Thymus (tissue), 11 donors: ENCODE data around the gene TMEM178B. TPM values are rescaled to one million over a fixed set of nuclear protein-coding genes. Genes with fewer than 3 reads are reported as not detected.
A peak's percentile ranks its signal among the peaks of the same experiment; 100 is the strongest.
"Not testable (repeated sequence)": the region's sequence is repeated elsewhere in the genome, so short reads cannot be mapped to it uniquely, and the experiment has no call there.

Experiments
- DNase-seq, 9 donors: peaks; one replicate each; pipeline ENCODE4 v3.0.0-alpha.2; 2013; ENCODE audit warnings: low spot score in 9 of 9, low read depth in 6 of 9, missing footprints in 1 of 9
- H3K27ac ChIP-seq, 2 donors: one replicate each; pipeline ENCODE4 v1.5.1; 2013; ENCODE audit warnings: control low read depth in 1 of 2, low read depth in 1 of 2, low read length in 1 of 2, mild to moderate bottlenecking in 1 of 2, moderate library complexity in 1 of 2
- H3K27me3 ChIP-seq, 2 donors: one replicate each; pipeline ENCODE4 v1.5.1; 2013; ENCODE audit warnings: low read length in 1 of 2; ENCODE audit not compliant: control insufficient read depth in 2 of 2, insufficient read depth in 1 of 2
- H3K36me3 ChIP-seq, 2 donors: one replicate each; pipeline ENCODE4 v1.5.1; 2013; ENCODE audit warnings: low read length in 1 of 2, mild to moderate bottlenecking in 1 of 2, moderate library complexity in 1 of 2; ENCODE audit not compliant: control insufficient read depth in 2 of 2, insufficient read depth in 2 of 2
- H3K4me1 ChIP-seq, 2 donors: one replicate each; pipeline ENCODE4 v1.5.1; 2013; ENCODE audit warnings: low read length in 2 of 2; ENCODE audit not compliant: control insufficient read depth in 2 of 2, insufficient read depth in 2 of 2
- H3K4me3 ChIP-seq, 2 donors: one replicate each; pipeline ENCODE4 v1.5.1; 2013; ENCODE audit warnings: low read length in 2 of 2, control low read depth in 1 of 2, mild to moderate bottlenecking in 1 of 2
- H3K9me3 ChIP-seq, 2 donors: one replicate each; pipeline ENCODE4 v1.5.1; 2013; ENCODE audit warnings: low read length in 1 of 2, mild to moderate bottlenecking in 1 of 2; ENCODE audit not compliant: control insufficient read depth in 2 of 2, insufficient read depth in 1 of 2
- WGBS: extraction: QIAGEN DNeasy Blood & Tissue Kit; methylation state at CpG from one replicate; pipeline ENCODE4 v1.1.7; 2013; 5-methylcytosine and 5-hydroxymethylcytosine counted together
- polyA plus RNA-seq: library from polyadenylated mRNA; stranded (reverse); fragments of 200-250 nt; gene quantifications from one replicate; pipeline ENCODE4 v1.2.3, GENCODE V29; 2013
- total RNA-seq: library from RNA; stranded (reverse); fragments of 120-200 nt; gene quantifications from one replicate; pipeline ENCODE4 v1.2.4, GENCODE V29; 2013
- donor health status: healthy.

The TMEM178B gene
- total and polyA plus RNA-seq, 2 donors, result 0.68 to 2.0 TPM

DNA sequence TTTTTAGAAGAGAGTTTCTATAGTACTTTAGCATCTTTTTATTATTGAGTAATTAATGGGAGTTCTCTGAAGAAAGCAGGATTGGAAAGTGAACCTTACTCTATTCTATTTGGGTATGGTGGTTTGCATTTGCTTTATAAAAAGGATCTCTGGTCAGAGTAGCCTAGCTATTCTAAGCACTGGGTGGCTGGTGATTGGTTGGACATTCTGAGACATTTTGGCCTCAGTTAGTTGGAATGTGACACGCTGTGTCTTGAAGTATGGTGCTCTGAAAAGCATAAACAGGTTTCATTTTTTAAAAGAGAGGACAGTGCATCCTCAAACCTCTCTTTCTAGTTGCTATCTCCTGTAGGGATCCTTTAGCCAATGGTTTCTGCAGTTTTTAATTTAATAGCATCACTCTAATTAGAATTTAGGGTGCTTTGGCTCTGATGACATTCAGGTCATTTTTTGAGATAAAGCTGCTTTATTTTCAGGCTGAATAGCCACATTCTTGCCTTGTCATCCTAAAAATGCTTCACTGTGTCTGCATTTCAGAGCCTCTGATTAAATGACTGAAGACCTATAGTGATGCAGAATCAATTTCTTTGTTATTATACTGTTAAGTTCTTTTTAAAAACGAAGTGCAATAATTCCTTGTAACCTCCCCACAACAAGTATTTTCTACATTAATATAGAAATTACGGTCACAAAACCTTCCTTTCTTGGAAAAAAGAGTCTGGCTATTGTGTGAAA lies 20.6 kb downstream of the TMEM178B start:
- Histone ChIP-seq H3K27me3 (no peaks in the 10 kb centered on the region), H3K27ac (no peak overlapping the region), H3K36me3 (no peaks in the 10 kb centered on the region), H3K9me3 (no peaks in the 10 kb centered on the region), H3K4me3 (no peak overlapping the region), H3K4me1 (no peaks in the 10 kb centered on the region)
- 56% methylated on average over 3 of the region's 3 CpGs for WGBS
- DNase-seq, result no peak

DNA sequence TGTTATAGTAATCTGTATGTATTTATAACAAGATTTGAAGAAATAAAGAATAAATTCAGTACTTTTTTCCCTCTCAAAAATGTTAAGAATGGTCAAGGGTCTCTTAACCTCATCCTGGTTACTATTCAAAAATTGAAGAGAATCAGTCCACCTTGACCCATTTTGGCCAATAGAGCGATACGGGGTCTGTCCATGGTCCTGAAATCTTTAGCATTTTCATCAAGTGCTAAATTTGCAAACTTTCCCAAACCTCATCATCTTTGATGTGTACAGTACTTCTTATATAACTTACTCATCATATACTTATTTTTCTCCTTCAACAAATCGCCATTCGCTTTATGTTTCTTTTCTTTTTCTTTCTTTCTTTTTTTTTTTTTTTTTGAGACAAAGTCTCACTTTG lies 23.6 kb downstream of the TMEM178B start:
- no peaks in the 10 kb centered on the region for H3K4me1 ChIP-seq
- no peaks in the 10 kb centered on the region for H3K9me3 ChIP-seq
- no peak overlapping the region for H3K4me3 ChIP-seq
- 68% methylated on average over 4 of the region's 4 CpGs for WGBS
- H3K36me3 ChIP-seq, result no peaks in the 10 kb centered on the region
- peak in 3 of 9 donors; percentile 9 to 28 (median 15) for DNase-seq
- no peaks in the 10 kb centered on the region for H3K27me3 ChIP-seq
- no peak overlapping the region for H3K27ac ChIP-seq

DNA sequence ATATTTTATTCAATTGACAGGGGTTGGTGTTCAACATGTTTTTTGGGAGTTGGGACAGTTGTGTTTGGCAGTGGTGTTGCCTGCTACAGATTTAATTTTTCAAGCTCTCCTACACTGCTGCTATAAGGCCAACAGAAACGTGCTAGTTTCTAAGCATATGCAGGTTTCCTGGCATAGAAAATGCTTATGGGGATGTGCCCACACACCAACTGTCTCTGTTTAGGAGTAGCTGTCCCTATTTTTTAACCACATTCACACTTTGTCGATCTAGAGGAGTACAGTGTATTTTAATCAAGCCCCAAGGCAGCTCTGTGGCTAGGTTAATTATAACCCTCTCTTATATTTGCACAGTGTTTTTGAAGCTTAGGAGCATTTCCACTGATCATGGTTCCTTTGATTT lies 28.6 kb downstream of the TMEM178B start:
- WGBS, result 87% methylated on average over 2 of the region's 2 CpGs
- no peaks in the 10 kb centered on the region for H3K36me3 ChIP-seq
- H3K4me3 ChIP-seq, result no peak overlapping the region
- no peaks in the 10 kb centered on the region for H3K27me3 ChIP-seq
- no peak overlapping the region for H3K27ac ChIP-seq
- DNase-seq, result no peak
- no peaks in the 10 kb centered on the region for H3K9me3 ChIP-seq
- no peaks in the 10 kb centered on the region for H3K4me1 ChIP-seq

DNA sequence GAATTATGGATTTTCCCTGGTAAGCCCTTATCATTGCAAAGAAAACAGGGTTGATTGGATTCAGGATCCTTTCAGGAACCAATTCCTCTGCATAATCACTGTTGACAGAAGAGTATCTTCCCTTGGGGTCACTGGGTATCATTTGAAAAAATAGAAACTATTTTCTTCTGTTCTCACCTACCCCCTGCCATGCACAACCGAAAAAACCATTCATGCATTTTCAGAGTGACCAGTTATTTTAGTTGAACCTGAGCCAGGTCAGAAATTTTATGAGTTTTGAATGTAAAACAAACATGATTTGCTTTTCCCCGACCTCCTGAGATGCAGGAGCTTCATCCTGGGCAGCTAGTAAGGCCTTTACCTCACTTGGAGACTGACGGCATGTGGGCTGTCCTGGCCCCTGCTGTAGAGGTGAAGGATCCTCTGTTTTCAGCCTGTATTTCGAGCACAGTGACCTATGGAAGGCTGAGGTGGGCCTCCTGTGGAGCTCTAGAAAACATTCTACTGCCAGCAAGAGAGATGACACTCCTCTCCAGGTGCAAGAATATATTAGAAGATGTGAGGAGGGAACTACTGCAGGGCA lies 30.1 kb downstream of the TMEM178B start:
- Histone ChIP-seq H3K27ac (no peak overlapping the region), H3K27me3 (no peaks in the 10 kb centered on the region), H3K4me3 (no peak overlapping the region), H3K36me3 (no peaks in the 10 kb centered on the region), H3K9me3 (no peaks in the 10 kb centered on the region), H3K4me1 (no peaks in the 10 kb centered on the region)
- DNase-seq, result no peak
- WGBS, result 61% methylated on average over 4 of the region's 4 CpGs

DNA sequence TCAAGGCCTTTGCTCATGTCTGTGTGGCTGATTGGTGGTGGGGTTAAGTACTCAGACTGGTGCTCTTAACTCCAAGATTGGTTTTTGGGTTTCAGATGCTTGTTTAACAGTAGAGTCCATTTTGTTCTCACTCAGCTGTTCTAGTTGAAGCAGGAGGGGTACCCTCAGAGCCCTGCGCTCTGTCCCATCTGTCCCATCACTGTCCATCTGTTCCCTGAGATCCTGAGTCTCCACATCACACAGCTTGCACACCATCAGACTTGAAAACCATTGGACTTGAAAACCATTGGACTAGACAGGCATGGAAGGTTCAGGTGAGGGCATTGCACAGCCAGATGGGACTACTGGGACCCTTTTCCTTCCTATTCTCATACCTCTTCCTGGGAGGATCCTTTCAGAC lies 39.3 kb downstream of the TMEM178B start:
- WGBS, result 100% methylated on average over 1 of the region's 1 CpG
- DNase-seq, result no peak
- Histone ChIP-seq H3K4me3 (no peak overlapping the region), H3K9me3 (no peaks in the 10 kb centered on the region), H3K27ac (no peak overlapping the region), H3K36me3 (no peaks in the 10 kb centered on the region), H3K27me3 (no peaks in the 10 kb centered on the region), H3K4me1 (no peaks in the 10 kb centered on the region)

DNA sequence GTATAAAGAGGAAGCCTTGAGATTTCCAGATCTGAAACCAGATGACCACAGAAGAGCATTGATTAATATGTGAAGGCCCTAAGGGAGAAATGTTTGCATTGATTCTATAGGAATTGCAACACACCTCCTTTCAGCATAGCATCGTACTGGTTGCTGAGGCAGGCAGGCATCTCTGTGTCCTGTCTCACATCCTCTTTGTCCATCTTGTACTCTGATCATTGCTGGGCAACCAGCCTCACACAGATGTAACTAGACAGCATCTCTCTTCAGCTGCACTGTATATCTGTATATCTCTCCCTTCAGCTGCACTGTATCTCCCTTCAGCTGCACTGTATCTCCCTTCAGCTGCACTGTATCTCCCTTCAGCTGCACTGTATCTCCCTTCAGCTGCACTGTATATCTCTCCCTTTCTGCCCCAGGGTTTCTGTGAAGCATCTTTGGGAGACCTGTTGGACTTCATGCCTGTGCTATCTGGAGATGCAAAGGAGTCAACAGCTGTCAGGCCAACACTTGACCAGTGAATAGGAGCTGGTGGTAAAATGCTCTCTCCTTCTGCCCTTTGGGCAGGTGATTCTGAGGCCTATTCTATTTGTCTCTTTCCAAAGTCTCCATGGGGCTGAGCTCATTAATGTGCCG lies 40.3 kb downstream of the TMEM178B start:
- 92% methylated on average over 2 of the region's 2 CpGs for WGBS
- H3K4me1 ChIP-seq, result no peaks in the 10 kb centered on the region
- no peaks in the 10 kb centered on the region for H3K27me3 ChIP-seq
- H3K4me3 ChIP-seq, result no peak overlapping the region
- no peak for DNase-seq
- H3K36me3 ChIP-seq, result no peaks in the 10 kb centered on the region
- no peaks in the 10 kb centered on the region for H3K9me3 ChIP-seq
- H3K27ac ChIP-seq, result no peak overlapping the region

DNA sequence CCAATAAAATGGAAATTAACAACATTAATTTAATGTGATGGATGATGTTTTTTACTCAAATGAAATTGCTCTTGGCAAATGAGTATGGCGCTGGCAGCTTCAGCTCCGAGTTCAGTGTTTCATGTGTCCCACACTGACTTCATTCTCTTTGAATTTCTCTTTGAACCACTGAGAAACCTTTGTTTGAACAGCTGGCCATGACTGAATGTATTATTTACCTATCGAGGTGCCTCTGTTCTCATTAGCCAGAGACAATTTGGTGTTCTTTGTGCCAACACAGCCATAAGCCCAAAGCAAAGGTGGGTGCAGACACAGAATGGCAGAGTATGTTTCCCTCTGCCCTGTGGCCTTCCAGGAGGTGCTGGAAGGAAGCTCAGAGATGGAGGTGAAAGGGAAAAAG lies 42.1 kb downstream of the TMEM178B start:
- 92% methylated on average over 3 of the region's 3 CpGs for WGBS
- DNase-seq, result no peak
- Histone ChIP-seq H3K4me1 (no peaks in the 10 kb centered on the region), H3K36me3 (no peaks in the 10 kb centered on the region), H3K9me3 (no peaks in the 10 kb centered on the region), H3K4me3 (no peak overlapping the region), H3K27me3 (no peaks in the 10 kb centered on the region), H3K27ac (no peak overlapping the region)

DNA sequence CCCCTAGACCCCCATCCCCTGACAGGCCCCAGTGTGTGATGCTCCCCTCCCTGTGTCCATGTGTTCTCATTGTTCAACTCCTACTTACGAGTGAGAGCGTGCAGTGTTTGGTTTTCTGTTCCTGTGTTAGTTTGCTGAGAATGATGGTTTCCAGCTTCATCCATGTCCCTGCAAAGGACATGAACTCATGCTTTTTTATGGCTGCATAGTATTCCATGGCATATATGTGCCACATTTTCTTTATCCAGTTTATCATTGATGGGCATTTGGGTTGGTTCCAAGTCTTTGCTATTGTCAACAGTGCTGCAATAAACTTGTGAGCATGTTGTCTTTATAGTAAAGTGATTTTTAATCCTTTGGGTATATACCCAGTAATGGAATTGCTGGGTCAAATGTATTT lies 42.8 kb downstream of the TMEM178B start:
- H3K4me1 ChIP-seq, DNase-seq, H3K36me3 ChIP-seq, H3K9me3 ChIP-seq, H3K4me3 ChIP-seq, H3K27ac ChIP-seq, H3K27me3 ChIP-seq: not testable (repeated sequence)
- 94% methylated on average over 2 of the region's 2 CpGs for WGBS

DNA sequence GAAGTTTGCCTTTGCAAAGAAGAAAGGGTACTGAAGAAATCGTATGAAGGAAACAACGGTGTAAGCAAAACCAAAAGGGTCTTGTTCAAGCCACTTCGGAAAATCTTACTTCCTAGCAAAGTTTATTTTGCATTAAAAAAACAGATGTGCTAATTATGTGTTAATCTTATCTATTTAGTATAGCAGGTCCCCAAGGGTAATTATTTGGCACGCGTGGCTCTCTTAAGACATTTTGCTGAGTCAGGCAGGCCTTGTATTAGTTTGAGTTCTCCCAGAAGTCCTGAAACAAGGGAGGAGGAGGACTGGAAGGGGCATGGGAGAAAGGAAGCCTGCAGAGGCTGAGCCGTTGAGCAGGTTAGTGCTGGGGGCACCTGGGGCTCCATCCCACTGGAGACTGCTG lies 44.9 kb downstream of the TMEM178B start:
- no peaks in the 10 kb centered on the region for H3K9me3 ChIP-seq
- no peaks in the 10 kb centered on the region for H3K27me3 ChIP-seq
- no peaks in the 10 kb centered on the region for H3K4me1 ChIP-seq
- H3K27ac ChIP-seq, result no peak overlapping the region
- no peak overlapping the region for H3K4me3 ChIP-seq
- no peak for DNase-seq
- 89% methylated on average over 6 of the region's 6 CpGs for WGBS
- no peaks in the 10 kb centered on the region for H3K36me3 ChIP-seq
